ENCODE measurements around the gene ACO1.

GRCh38 chr9:32502464-32502863 lies 118.0 kb downstream of the ACO1 start:
- no peak for TF ChIP-seq POLR2A (IDR thresholded peaks at IDR 0.05; ENCODE audit: low read depth, low read length)
- TF ChIP-seq POLR2AphosphoS5 (IDR thresholded peaks at IDR 0.05; ENCODE audit: low read depth, low read length) = no peak
- no peak for TF ChIP-seq TAF1 (IDR thresholded peaks at IDR 0.05; ENCODE audit: borderline replicate concordance, low read depth, low read length)
